ENCODE data around the gene CDC42BPG. TPM values are rescaled to one million over a fixed set of nuclear protein-coding genes. Genes with fewer than 3 reads are reported as not detected.
A peak's percentile ranks its signal among the peaks of the same experiment; 100 is the strongest.

Gene CDC42BPG
- total RNA-seq, 1 experiment from 2014 or later, result 24.9 TPM

- no peak overlapping the region for H4K91ac ChIP-seq (ENCODE audit: insufficient read length, low read depth, low read length)
- H3K4ac ChIP-seq (ENCODE audit: low read depth, low read length), result no peak overlapping the region
- H3K23ac ChIP-seq (ENCODE audit: insufficient read length, low read depth, low read length), result no peak overlapping the region
- no peak overlapping the region for H3K56ac ChIP-seq (ENCODE audit: insufficient read length, low read depth, low read length)
- H3K27me3 Mint-ChIP-seq (ENCODE audit: low read depth), result 0 out of 2 replicates have a peak, but pooled peaks cover 1% of the 10 kb centered on the region
- no peaks in the 10 kb centered on the region for H4K20me1 ChIP-seq (ENCODE audit: control insufficient read depth, insufficient read depth, insufficient read length)
- peak overlapping the region in 1 of 2 experiments; percentile 26; a peak in 1 of 5 replicates for H3K4me3 Mint-ChIP-seq
- no peaks in the 10 kb centered on the region for H3K36me3 Mint-ChIP-seq (ENCODE audit: insufficient read depth in 1 of 3, low read depth in 3 of 3)
- no peak overlapping the region for H2BK20ac ChIP-seq (ENCODE audit: low read depth, low read length, poor library complexity, severe bottlenecking)
- no peak overlapping the region for H4K8ac ChIP-seq (replicated peaks; ENCODE audit: insufficient read length, low read depth, low read length)
- no peak for TF ChIP-seq CTCF (conservative IDR thresholded peaks at IDR 0.05)
- H2BK15ac ChIP-seq (ENCODE audit: low read depth, low read length), result no peak overlapping the region
- no peak overlapping the region for H3K18ac ChIP-seq (ENCODE audit: insufficient read length, low read depth, low read length)
- H4K5ac ChIP-seq (ENCODE audit: insufficient read length, low read depth, low read length), result no peak overlapping the region
- peaks cover 4% of the 10 kb centered on the region for H3K23me2 ChIP-seq (ENCODE audit: insufficient read length, low read depth, low read length, poor library complexity, severe bottlenecking)
- no peak overlapping the region for H3T11ph ChIP-seq (ENCODE audit: low read length)
- H2BK5ac ChIP-seq (ENCODE audit: insufficient read length, low read length), result no peak overlapping the region
- no peak overlapping the region for H2AK5ac ChIP-seq (ENCODE audit: insufficient read length, low read length)
- H3K79me1 ChIP-seq (ENCODE audit: insufficient read depth, low read depth, low read length, poor library complexity, severe bottlenecking), result no peaks in the 10 kb centered on the region
- no peaks in the 10 kb centered on the region; a peak in 1 of 5 replicates for H3K9me3 Mint-ChIP-seq
- H3K4me1 ChIP-seq (ENCODE audit: insufficient read depth, low read length), result no peaks in the 10 kb centered on the region; the same call in 1 of the 2 replicates
- no peak overlapping the region for H3K4me2 ChIP-seq (ENCODE audit: insufficient read depth, insufficient read length, low read length)
- H3K9ac ChIP-seq (ENCODE audit: extremely low read depth, insufficient read length, low read length), result no peak overlapping the region
- DNase-seq, result no peak
- no peaks in the 10 kb centered on the region for H3K79me2 ChIP-seq (ENCODE audit: insufficient read depth, low read length)
- no peak overlapping the region for H2BK120ac ChIP-seq (ENCODE audit: low read depth, low read length, poor library complexity, severe bottlenecking)
- H3K4me1 Mint-ChIP-seq, result peaks cover 12 to 23% of the 10 kb centered on the region in 2 experiments
- H3K27me3 ChIP-seq (ENCODE audit: insufficient read depth, low read length), result no peaks in the 10 kb centered on the region
- no peak overlapping the region for H3K27ac ChIP-seq (ENCODE audit: insufficient read length, low read depth, low read length)
- H2AFZ ChIP-seq (ENCODE audit: low read length), result no peak overlapping the region
- peak overlapping the region in 1 of 3 experiments; percentile 44; a peak in 1 of 7 replicates for H3K27ac Mint-ChIP-seq
- WGBS (ENCODE audit: extremely low coverage, insufficient read length, low lambda C conversion rate), result no CpG with 5 or more reads among the region's 9 CpGs
- H2BK12ac ChIP-seq (ENCODE audit: insufficient read length, low read depth, low read length), result no peak overlapping the region
- no peak overlapping the region for H3K14ac ChIP-seq (ENCODE audit: insufficient read depth, low read length)
- no peaks in the 10 kb centered on the region for H3K9me3 ChIP-seq (ENCODE audit: control insufficient read depth, low read depth, low read length)
Measured at GRCh38 chr11:64888729-64889511, 44.5 kb upstream of the CDC42BPG start.
